Neural cell (in vitro differentiated cells): ENCODE results near the gene TFRC.

Source experiments
- CTCF ChIP-seq: fragments of 450-650 bp; IDR thresholded peaks from 2 replicates; pipeline ENCODE4 v1.5.1; 2014; ENCODE audit warnings: antibody characterized with exemption, mild to moderate bottlenecking, moderate library complexity; ENCODE audit not compliant: poor library complexity, severe bottlenecking
- EZH2 ChIP-seq: fragments of 200-600, 300-800 bp; shearing (Covaris generic), sonication (generic); IDR thresholded peaks from 2 replicates; pipeline ENCODE4 v1.6.1; 2014; ENCODE audit warnings: antibody characterized with exemption, low read length, borderline replicate concordance, mild to moderate bottlenecking; ENCODE audit not compliant: insufficient read depth, poor library complexity, severe bottlenecking
- MXI1 ChIP-seq: fragments of 450-650 bp; conservative IDR thresholded peaks from 2 replicates; pipeline ENCODE4 v1.6.1; 2014; ENCODE audit warnings: antibody characterized with exemption, mild to moderate bottlenecking; ENCODE audit not compliant: poor library complexity, severe bottlenecking

GRCh38 chr3:196111939-196112386, 30.1 kb upstream of the TFRC start:
- TF ChIP-seq CTCF = no peak
- TF ChIP-seq EZH2 = no peak
- no peak for TF ChIP-seq MXI1
